ENCODE data around the gene SKAP1. TPM values are rescaled to one million over a fixed set of nuclear protein-coding genes. Genes with fewer than 3 reads are reported as not detected.
"Not testable (repeated sequence)": the region's sequence is repeated elsewhere in the genome, so short reads cannot be mapped to it uniquely, and the experiment has no call there.

Gene SKAP1
- total and polyA plus RNA-seq, 2 of the 13 experiments (the other 11 are each of a cell fraction or from before 2014, with no cell fraction given), result 0.21 TPM; not detected in 1

DNA sequence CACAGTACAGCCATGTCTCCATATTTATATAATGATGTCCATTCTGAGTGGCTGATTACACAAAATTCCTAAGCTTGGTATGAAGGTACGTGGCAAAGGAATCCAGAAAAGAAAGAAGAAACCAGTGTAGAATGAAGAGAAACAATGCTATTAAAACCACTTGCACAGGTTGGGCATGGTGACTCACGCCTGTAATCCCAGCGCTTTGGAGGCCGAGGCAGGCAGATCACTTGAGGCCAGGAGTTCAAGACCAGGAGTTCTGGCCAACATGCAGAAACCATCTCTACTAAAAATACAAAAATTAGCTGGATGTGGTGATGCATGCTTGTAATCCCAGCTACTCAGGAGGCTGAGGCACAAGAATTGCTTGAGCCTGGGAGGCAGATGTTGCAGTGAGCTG is 223.0 kb downstream of the SKAP1 start:
- in situ Hi-C loops (cut with HindIII; ENCODE audit: extremely low pct_ligation_motif_present, low pct_unique_long_range_greater_than_20kb); intact Hi-C loops (cut with micrococcal nuclease; ENCODE audit: unreplicated experiment); H3K4me2 ChIP-seq (ENCODE audit: low read depth, low read length); DNase-seq (ENCODE audit: low spot score); H3K9me3 ChIP-seq (ENCODE audit: low read length); H3K4me1 ChIP-seq (ENCODE audit: insufficient read depth, low read length); FAIRE-seq; BruUV-seq (replicated peaks); H4K20me1 ChIP-seq (ENCODE audit: insufficient read depth, low read length); H3K4me3 ChIP-seq (replicated peaks in 1 of 3; ENCODE audit: insufficient read depth in 1 of 3, low read depth in 2 of 3, low read length in 3 of 3); H2AFZ ChIP-seq (ENCODE audit: low read length); H3K36me3 ChIP-seq (replicated peaks in 1 of 2; ENCODE audit: control insufficient read depth in 1 of 2, insufficient read depth in 2 of 2, low read length in 2 of 2); CTCF ChIA-PET (ENCODE audit: low intra/inter-chr PET ratio, low total read pairs); ATAC-seq; H3K27ac ChIP-seq (ENCODE audit: extremely low read length, insufficient read depth, low read length); POLR2A ChIA-PET; H3K9ac ChIP-seq (ENCODE audit: insufficient read depth, low read depth, low read length); H3K79me2 ChIP-seq (ENCODE audit: insufficient read depth, low read length): not testable (repeated sequence)
- H3K27me3 ChIP-seq (ENCODE audit: control insufficient read depth in 1 of 2, insufficient read depth in 2 of 2, low read length in 2 of 2), result peaks cover 0 to 21% of the 10 kb centered on the region in 2 experiments; a peak in 3 of 5 replicates
- 0% methylated on average over 4 of the region's 4 CpGs for WGBS (ENCODE audit: low lambda C conversion rate)

DNA sequence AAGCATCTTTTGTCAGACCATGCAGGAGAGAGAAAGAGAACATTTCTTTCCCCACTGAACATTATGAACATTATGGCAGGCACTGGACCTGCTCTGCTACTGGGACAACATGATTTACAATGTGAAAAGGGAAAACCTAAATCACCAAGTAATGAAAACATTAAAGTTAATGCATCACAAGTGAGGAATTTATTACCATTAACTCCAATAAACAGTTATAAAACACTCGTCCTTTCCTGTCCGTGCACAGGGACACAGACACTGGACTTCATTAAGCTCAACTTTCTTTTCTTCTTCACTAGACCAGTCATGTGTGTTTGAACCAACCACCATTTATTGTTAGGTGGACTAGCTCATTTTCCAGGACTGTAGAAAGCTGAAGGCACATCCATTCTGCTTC is 227.1 kb downstream of the SKAP1 start:
- in situ Hi-C loops (cut with HindIII; ENCODE audit: extremely low pct_ligation_motif_present, low pct_unique_long_range_greater_than_20kb) (no loop called here), intact Hi-C loops (cut with micrococcal nuclease; ENCODE audit: unreplicated experiment) (no loop called here)
- H4K20me1 ChIP-seq (ENCODE audit: insufficient read depth, low read length), result no peaks in the 10 kb centered on the region
- H3K4me2 ChIP-seq (ENCODE audit: low read depth, low read length), result no peak overlapping the region
- WGBS (ENCODE audit: low lambda C conversion rate), result 2% methylated on average over 2 of the region's 2 CpGs
- no peak overlapping the region for H3K4me3 ChIP-seq (replicated peaks in 1 of 3; ENCODE audit: insufficient read depth in 1 of 3, low read depth in 2 of 3, low read length in 3 of 3)
- no peak for FAIRE-seq
- BruUV-seq (replicated peaks), result no TSS peak
- H3K27me3 ChIP-seq (ENCODE audit: control insufficient read depth in 1 of 2, insufficient read depth in 2 of 2, low read length in 2 of 2), result peaks cover 0 to 22% of the 10 kb centered on the region in 2 experiments; a peak in 3 of 5 replicates
- no peak for ATAC-seq
- H3K4me1 ChIP-seq (ENCODE audit: insufficient read depth, low read length), result no peaks in the 10 kb centered on the region
- no peak overlapping the region for H2AFZ ChIP-seq (ENCODE audit: low read length)
- no peaks in the 10 kb centered on the region for H3K36me3 ChIP-seq (replicated peaks in 1 of 2; ENCODE audit: control insufficient read depth in 1 of 2, insufficient read depth in 2 of 2, low read length in 2 of 2)
- H3K27ac ChIP-seq (ENCODE audit: extremely low read length, insufficient read depth, low read length), result no peak overlapping the region
- no peaks in the 10 kb centered on the region for H3K79me2 ChIP-seq (ENCODE audit: insufficient read depth, low read length)
- POLR2A ChIA-PET, result no interaction called here
- no peaks in the 10 kb centered on the region for H3K9me3 ChIP-seq (ENCODE audit: low read length)
- CTCF ChIA-PET (ENCODE audit: low intra/inter-chr PET ratio, low total read pairs), result no interaction called here
- TF ChIP-seq, protein P1, sequence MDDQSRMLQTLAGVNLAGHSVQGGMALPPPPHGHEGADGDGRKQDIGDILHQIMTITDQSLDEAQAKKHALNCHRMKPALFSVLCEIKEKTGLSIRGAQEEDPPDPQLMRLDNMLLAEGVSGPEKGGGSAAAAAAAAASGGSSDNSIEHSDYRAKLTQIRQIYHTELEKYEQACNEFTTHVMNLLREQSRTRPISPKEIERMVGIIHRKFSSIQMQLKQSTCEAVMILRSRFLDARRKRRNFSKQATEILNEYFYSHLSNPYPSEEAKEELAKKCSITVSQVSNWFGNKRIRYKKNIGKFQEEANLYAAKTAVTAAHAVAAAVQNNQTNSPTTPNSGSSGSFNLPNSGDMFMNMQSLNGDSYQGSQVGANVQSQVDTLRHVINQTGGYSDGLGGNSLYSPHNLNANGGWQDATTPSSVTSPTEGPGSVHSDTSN (CRISPR knock-in tag; IDR thresholded peaks at IDR 0.05; ENCODE audit: borderline replicate concordance), result no peak
- TF ChIP-seq ZBTB20 (CRISPR knock-in tag; IDR thresholded peaks at IDR 0.05; ENCODE audit: borderline replicate concordance, low read depth) (no peak), MBNL3 (CRISPR knock-in tag; conservative IDR thresholded peaks at IDR 0.05) (no peak), PRPF4 (IDR thresholded peaks at IDR 0.05; ENCODE audit: low read depth, low read length, poor library complexity, severe bottlenecking) (no peak)
- TF ChIP-seq, protein P2, sequence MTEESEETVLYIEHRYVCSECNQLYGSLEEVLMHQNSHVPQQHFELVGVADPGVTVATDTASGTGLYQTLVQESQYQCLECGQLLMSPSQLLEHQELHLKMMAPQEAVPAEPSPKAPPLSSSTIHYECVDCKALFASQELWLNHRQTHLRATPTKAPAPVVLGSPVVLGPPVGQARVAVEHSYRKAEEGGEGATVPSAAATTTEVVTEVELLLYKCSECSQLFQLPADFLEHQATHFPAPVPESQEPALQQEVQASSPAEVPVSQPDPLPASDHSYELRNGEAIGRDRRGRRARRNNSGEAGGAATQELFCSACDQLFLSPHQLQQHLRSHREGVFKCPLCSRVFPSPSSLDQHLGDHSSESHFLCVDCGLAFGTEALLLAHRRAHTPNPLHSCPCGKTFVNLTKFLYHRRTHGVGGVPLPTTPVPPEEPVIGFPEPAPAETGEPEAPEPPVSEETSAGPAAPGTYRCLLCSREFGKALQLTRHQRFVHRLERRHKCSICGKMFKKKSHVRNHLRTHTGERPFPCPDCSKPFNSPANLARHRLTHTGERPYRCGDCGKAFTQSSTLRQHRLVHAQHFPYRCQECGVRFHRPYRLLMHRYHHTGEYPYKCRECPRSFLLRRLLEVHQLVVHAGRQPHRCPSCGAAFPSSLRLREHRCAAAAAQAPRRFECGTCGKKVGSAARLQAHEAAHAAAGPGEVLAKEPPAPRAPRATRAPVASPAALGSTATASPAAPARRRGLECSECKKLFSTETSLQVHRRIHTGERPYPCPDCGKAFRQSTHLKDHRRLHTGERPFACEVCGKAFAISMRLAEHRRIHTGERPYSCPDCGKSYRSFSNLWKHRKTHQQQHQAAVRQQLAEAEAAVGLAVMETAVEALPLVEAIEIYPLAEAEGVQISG (CRISPR knock-in tag; IDR thresholded peaks at IDR 0.05), result no peak
- TF ChIP-seq, protein P3, sequence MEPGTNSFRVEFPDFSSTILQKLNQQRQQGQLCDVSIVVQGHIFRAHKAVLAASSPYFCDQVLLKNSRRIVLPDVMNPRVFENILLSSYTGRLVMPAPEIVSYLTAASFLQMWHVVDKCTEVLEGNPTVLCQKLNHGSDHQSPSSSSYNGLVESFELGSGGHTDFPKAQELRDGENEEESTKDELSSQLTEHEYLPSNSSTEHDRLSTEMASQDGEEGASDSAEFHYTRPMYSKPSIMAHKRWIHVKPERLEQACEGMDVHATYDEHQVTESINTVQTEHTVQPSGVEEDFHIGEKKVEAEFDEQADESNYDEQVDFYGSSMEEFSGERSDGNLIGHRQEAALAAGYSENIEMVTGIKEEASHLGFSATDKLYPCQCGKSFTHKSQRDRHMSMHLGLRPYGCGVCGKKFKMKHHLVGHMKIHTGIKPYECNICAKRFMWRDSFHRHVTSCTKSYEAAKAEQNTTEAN (CRISPR knock-in tag; conservative IDR thresholded peaks at IDR 0.05), result no peak
- no peak for DNase-seq (ENCODE audit: low spot score)
- H3K9ac ChIP-seq (ENCODE audit: insufficient read depth, low read depth, low read length), result no peak overlapping the region

All from HepG2 (cell line).